ENCODE data around the gene ITFG1. TPM values are rescaled to one million over a fixed set of nuclear protein-coding genes. Genes with fewer than 3 reads are reported as not detected.
"Not testable (repeated sequence)": the region's sequence is repeated elsewhere in the genome, so short reads cannot be mapped to it uniquely, and the experiment has no call there.

ITFG1 gene
- total RNA-seq, 1 donor from 2014 or later, result 55.6 TPM

- no peak for DNase-seq (ENCODE audit: low spot score)
These were observed 304.1 kb downstream of the ITFG1 start for GRCh38 chr16:47156680-47157215.

GRCh38 chr16:47152501-47152900, 308.4 kb downstream of the ITFG1 start:
- DNase-seq (ENCODE audit: low spot score), result not testable (repeated sequence)

GRCh38 chr16:47150067-47150466, 310.8 kb downstream of the ITFG1 start:
- DNase-seq (ENCODE audit: low spot score), result no peak

GRCh38 chr16:47144559-47144877, 316.3 kb downstream of the ITFG1 start:
- no peak for DNase-seq (ENCODE audit: low spot score)

- DNase-seq (ENCODE audit: low spot score), result peak; percentile 49
These were observed 316.9 kb downstream of the ITFG1 start, which contains the start of gene NETO2 for GRCh38 chr16:47143677-47144558. TSS of gene NETO2 (minus strand) at chr16:47143945. CDS start at chr16:47143612, 333 bp downstream.

- DNase-seq (ENCODE audit: low spot score), result peak; percentile 46
These were observed 317.8 kb downstream of the ITFG1 start for GRCh38 chr16:47142821-47143676.

- no peak for DNase-seq (ENCODE audit: low spot score)
These were observed 318.4 kb downstream of the ITFG1 start for GRCh38 chr16:47142486-47142820.

- peak; percentile 85 for DNase-seq (ENCODE audit: low spot score)
These were observed 318.9 kb downstream of the ITFG1 start for GRCh38 chr16:47141773-47142485.

GRCh38 chr16:47140686-47141085, 320.2 kb downstream of the ITFG1 start:
- DNase-seq (ENCODE audit: low spot score), result no peak

GRCh38 chr16:47139561-47140185, 321.2 kb downstream of the ITFG1 start:
- no peak for DNase-seq (ENCODE audit: low spot score)

GRCh38 chr16:47137925-47138324, 322.9 kb downstream of the ITFG1 start:
- DNase-seq (ENCODE audit: low spot score), result not testable (repeated sequence)

- DNase-seq (ENCODE audit: low spot score), result no peak
These were observed 324.6 kb downstream of the ITFG1 start for GRCh38 chr16:47136099-47136842.

GRCh38 chr16:47134550-47134949, 326.3 kb downstream of the ITFG1 start:
- DNase-seq (ENCODE audit: low spot score), result no peak

GRCh38 chr16:47132308-47132707, 328.6 kb downstream of the ITFG1 start:
- no peak for DNase-seq (ENCODE audit: low spot score)

GRCh38 chr16:47129755-47130435, 331.0 kb downstream of the ITFG1 start:
- no peak for DNase-seq (ENCODE audit: low spot score)

GRCh38 chr16:47127541-47127940, 333.3 kb downstream of the ITFG1 start:
- no peak for DNase-seq (ENCODE audit: low spot score)

GRCh38 chr16:47125757-47126156, 335.1 kb downstream of the ITFG1 start:
- DNase-seq (ENCODE audit: low spot score), result no peak

- no peak for DNase-seq (ENCODE audit: low spot score)
These were observed 347.7 kb downstream of the ITFG1 start for GRCh38 chr16:47113130-47113529.

- no peak for DNase-seq (ENCODE audit: low spot score)
These were observed 349.9 kb downstream of the ITFG1 start for GRCh38 chr16:47110939-47111338.

- no peak for DNase-seq (ENCODE audit: low spot score)
These were observed 351.5 kb downstream of the ITFG1 start for GRCh38 chr16:47109361-47109760.

Measured in ureter (tissue), 1 donor.